ENCODE results near the gene BIRC3. TPM values are rescaled to one million over a fixed set of nuclear protein-coding genes. Genes with fewer than 3 reads are reported as not detected.
A peak's percentile ranks its signal among the peaks of the same experiment; 100 is the strongest.

BIRC3 gene
- polyA plus RNA-seq (2011; rRNA removed) (13.8 and 17.5 TPM in 2 replicates), polyA plus RNA-seq (2017; fragmentation: RNase III; extraction: RNeasy Plus Mini Kit Qiagen cat#74134 plus additional on column Dnase treatment) (10.6 to 27.4 TPM (median 11.3 TPM) in 3 replicates), polyA minus RNA-seq (2011; rRNA and poly(A)+ RNA removed) (6.3 and 6.6 TPM in 2 replicates)
- 3.4 and 4.0 TPM in 2 replicates for polyA plus RNA-seq (2012; cell fraction: cytosol; rRNA removed)
- 1.6 and 3.2 TPM in 2 replicates for polyA plus RNA-seq (2012; cell fraction: nucleus; rRNA removed)

DNA sequence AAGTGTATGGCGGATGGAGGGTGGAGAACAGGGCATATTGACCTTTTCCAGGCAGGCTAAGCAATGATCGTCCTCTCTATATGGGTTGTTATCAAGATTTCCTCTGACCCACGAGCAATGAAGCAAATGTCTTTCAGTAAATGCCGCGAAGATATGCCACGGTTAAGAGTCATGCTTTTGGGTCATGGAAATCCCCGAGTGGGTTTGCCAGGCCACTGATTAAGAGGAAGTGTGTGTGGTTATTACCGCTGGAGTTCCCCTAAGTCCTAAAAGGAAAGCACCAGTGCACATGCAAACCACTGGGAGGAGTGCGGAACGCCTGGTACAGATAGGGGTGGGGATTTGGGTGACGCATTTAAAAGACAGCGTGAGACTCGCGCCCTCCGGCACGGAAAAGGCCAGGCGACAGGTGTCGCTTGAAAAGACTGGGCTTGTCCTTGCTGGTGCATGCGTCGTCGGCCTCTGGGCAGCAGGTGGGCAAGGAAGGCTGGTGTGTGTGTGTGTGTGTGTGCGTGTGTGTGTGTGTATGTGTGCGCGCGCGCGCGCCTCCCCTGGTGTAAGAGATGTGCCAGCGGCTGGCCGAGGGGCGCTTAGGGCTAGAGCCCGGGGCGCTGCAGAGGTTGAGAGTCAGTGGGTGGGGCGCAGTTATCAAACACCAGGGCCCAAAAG is at the start of gene BIRC3:
Gene BIRC3, plus strand, starts transcription at position 386 of the 669 bp plus-strand sequence. CDS start 7,026 bp downstream, outside the sequence.
- peaks cover 68% of the 10 kb centered on the region for H3K4me1 ChIP-seq
- peak within 1 kb of the TSS; percentile 52 for H3K4me3 ChIP-seq
- WGBS (ENCODE audit: missing lambda C conversion rate): 2% methylated on average over 14 of the region's 34 CpGs
- peak within 1 kb of the TSS; percentile 96 for H3K4me2 ChIP-seq
- CTCF ChIA-PET: interaction anchor here (1.1 to 2.9 kb wide), 6 partner anchors 11 to 28 kb away, joined by 3 to 15 read pairs (median 6); no protein-coding TSS in a partner anchor
- H3K27ac ChIP-seq: peak within 1 kb of the TSS; percentile 80 to 91
- POLR2A ChIA-PET: no interaction called here
- no peaks in the 10 kb centered on the region for H3K9me3 ChIP-seq
- ATAC-seq (peak; percentile 91 to 94), FAIRE-seq (no peak), DNase-seq (ENCODE audit: low read depth in 1 of 2, low spot score in 1 of 2) (peak; percentile 72 to 97)
- TF ChIP-seq PHF8 (IDR thresholded peaks at IDR 0.05; ENCODE audit: borderline replicate concordance, low read depth) (no peak), JUN (IDR thresholded peaks at IDR 0.05) (peak; percentile 48 to 67; a peak in 4 of 5 replicates), POLR2A (IDR thresholded peaks at IDR 0.05; ENCODE audit: low read length) (peak; percentile 59), JUNB (IDR thresholded peaks at IDR 0.05) (no peak), FOSL2 (IDR thresholded peaks at IDR 0.05) (no peak), FOSL2 (CRISPR knock-in tag; IDR thresholded peaks at IDR 0.05) (peak; percentile 40; the same call in 1 of the 2 replicates), MYC (IDR thresholded peaks at IDR 0.05; ENCODE audit: borderline replicate concordance, low read length) (peak; percentile 73; the same call in 1 of the 2 replicates), SREBF2 (IDR thresholded peaks at IDR 0.05) (no peak), KDM1A (IDR thresholded peaks at IDR 0.05; ENCODE audit: low read depth) (no peak), NR3C1 (IDR thresholded peaks at IDR 0.05) (no peak), EHF (CRISPR knock-in tag; IDR thresholded peaks at IDR 0.05) (no peak), HOXB5 (CRISPR knock-in tag; IDR thresholded peaks at IDR 0.05) (no peak), HOXA7 (CRISPR knock-in tag; IDR thresholded peaks at IDR 0.05) (no peak), TP53 (CRISPR knock-in tag; IDR thresholded peaks at IDR 0.05) (no peak), FOSB (CRISPR knock-in tag; IDR thresholded peaks at IDR 0.05) (no peak), NPAS2 (CRISPR knock-in tag; IDR thresholded peaks at IDR 0.05; ENCODE audit: borderline replicate concordance) (no peak), SMC3 (IDR thresholded peaks at IDR 0.05) (no peak), MAZ (IDR thresholded peaks at IDR 0.05; ENCODE audit: borderline replicate concordance, low read depth, low read length) (no peak), ZFP36 (IDR thresholded peaks at IDR 0.05; ENCODE audit: borderline replicate concordance, partially characterized antibody) (no peak), CEBPB (IDR thresholded peaks at IDR 0.05) (peak in 1 of 2 experiments; percentile 22; a peak in 1 of 4 replicates), EHMT2 (IDR thresholded peaks at IDR 0.05; ENCODE audit: low read depth) (no peak), ESRRA (IDR thresholded peaks at IDR 0.05; ENCODE audit: borderline replicate concordance, low read length) (no peak), ZSCAN20 (CRISPR knock-in tag; IDR thresholded peaks at IDR 0.05) (no peak), RARB (CRISPR knock-in tag; IDR thresholded peaks at IDR 0.05) (no peak), RAD21 (conservative IDR thresholded peaks at IDR 0.05 in 1 of 2, IDR thresholded peaks at IDR 0.05 in 1 of 2) (no peak), BHLHE40 (IDR thresholded peaks at IDR 0.05; ENCODE audit: low read depth, low read length) (no peak), EP300 (IDR thresholded peaks at IDR 0.05) (peak in 1 of 2 experiments; percentile 65; a peak in 1 of 5 replicates), POLR2AphosphoS2 (conservative IDR thresholded peaks at IDR 0.05; ENCODE audit: low read length) (no peak), HOXB13 (CRISPR knock-in tag; IDR thresholded peaks at IDR 0.05; ENCODE audit: low read depth) (no peak), GATA3 (IDR thresholded peaks at IDR 0.05; ENCODE audit: borderline replicate concordance) (peak; percentile 74)
- TF ChIP-seq, protein P1, sequence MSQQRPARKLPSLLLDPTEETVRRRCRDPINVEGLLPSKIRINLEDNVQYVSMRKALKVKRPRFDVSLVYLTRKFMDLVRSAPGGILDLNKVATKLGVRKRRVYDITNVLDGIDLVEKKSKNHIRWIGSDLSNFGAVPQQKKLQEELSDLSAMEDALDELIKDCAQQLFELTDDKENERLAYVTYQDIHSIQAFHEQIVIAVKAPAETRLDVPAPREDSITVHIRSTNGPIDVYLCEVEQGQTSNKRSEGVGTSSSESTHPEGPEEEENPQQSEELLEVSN (IDR thresholded peaks at IDR 0.05; ENCODE audit: borderline replicate concordance, low read depth): peak; percentile 19; the same call in 1 of the 2 replicates
- TF ChIP-seq, protein P2, sequence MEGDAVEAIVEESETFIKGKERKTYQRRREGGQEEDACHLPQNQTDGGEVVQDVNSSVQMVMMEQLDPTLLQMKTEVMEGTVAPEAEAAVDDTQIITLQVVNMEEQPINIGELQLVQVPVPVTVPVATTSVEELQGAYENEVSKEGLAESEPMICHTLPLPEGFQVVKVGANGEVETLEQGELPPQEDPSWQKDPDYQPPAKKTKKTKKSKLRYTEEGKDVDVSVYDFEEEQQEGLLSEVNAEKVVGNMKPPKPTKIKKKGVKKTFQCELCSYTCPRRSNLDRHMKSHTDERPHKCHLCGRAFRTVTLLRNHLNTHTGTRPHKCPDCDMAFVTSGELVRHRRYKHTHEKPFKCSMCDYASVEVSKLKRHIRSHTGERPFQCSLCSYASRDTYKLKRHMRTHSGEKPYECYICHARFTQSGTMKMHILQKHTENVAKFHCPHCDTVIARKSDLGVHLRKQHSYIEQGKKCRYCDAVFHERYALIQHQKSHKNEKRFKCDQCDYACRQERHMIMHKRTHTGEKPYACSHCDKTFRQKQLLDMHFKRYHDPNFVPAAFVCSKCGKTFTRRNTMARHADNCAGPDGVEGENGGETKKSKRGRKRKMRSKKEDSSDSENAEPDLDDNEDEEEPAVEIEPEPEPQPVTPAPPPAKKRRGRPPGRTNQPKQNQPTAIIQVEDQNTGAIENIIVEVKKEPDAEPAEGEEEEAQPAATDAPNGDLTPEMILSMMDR (IDR thresholded peaks at IDR 0.05): 0 out of 3 replicates have a peak, but pooled peaks have one; percentile 3
- TF ChIP-seq, protein P3, sequence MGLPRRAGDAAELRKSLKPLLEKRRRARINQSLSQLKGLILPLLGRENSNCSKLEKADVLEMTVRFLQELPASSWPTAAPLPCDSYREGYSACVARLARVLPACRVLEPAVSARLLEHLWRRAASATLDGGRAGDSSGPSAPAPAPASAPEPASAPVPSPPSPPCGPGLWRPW (IDR thresholded peaks at IDR 0.05): no peak
- TF ChIP-seq, protein P4, sequence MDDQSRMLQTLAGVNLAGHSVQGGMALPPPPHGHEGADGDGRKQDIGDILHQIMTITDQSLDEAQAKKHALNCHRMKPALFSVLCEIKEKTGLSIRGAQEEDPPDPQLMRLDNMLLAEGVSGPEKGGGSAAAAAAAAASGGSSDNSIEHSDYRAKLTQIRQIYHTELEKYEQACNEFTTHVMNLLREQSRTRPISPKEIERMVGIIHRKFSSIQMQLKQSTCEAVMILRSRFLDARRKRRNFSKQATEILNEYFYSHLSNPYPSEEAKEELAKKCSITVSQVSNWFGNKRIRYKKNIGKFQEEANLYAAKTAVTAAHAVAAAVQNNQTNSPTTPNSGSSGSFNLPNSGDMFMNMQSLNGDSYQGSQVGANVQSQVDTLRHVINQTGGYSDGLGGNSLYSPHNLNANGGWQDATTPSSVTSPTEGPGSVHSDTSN (IDR thresholded peaks at IDR 0.05): no peak; the same call in 1 of the 2 replicates
- TF ChIP-seq, protein P5, sequence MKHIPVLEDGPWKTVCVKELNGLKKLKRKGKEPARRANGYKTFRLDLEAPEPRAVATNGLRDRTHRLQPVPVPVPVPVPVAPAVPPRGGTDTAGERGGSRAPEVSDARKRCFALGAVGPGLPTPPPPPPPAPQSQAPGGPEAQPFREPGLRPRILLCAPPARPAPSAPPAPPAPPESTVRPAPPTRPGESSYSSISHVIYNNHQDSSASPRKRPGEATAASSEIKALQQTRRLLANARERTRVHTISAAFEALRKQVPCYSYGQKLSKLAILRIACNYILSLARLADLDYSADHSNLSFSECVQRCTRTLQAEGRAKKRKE (CRISPR knock-in tag; IDR thresholded peaks at IDR 0.05; ENCODE audit: low read depth): peak; percentile 76
- TF ChIP-seq, protein P6, sequence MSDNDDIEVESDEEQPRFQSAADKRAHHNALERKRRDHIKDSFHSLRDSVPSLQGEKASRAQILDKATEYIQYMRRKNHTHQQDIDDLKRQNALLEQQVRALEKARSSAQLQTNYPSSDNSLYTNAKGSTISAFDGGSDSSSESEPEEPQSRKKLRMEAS (IDR thresholded peaks at IDR 0.05): peak; percentile 86
- TF ChIP-seq, protein P7, sequence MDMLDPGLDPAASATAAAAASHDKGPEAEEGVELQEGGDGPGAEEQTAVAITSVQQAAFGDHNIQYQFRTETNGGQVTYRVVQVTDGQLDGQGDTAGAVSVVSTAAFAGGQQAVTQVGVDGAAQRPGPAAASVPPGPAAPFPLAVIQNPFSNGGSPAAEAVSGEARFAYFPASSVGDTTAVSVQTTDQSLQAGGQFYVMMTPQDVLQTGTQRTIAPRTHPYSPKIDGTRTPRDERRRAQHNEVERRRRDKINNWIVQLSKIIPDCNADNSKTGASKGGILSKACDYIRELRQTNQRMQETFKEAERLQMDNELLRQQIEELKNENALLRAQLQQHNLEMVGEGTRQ (IDR thresholded peaks at IDR 0.05): no peak
